Fibroblast of skin of right biceps (primary cell): ENCODE results near the gene SCP2.

Experiments
- DNase-seq: peaks from one replicate; pipeline ENCODE4 v3.0.0-alpha.2; 2013

The SCP2 gene

GRCh38 chr1:53046930-53047329 lies 119.9 kb downstream of the SCP2 start:
- peak; percentile 46 for DNase-seq

DNA sequence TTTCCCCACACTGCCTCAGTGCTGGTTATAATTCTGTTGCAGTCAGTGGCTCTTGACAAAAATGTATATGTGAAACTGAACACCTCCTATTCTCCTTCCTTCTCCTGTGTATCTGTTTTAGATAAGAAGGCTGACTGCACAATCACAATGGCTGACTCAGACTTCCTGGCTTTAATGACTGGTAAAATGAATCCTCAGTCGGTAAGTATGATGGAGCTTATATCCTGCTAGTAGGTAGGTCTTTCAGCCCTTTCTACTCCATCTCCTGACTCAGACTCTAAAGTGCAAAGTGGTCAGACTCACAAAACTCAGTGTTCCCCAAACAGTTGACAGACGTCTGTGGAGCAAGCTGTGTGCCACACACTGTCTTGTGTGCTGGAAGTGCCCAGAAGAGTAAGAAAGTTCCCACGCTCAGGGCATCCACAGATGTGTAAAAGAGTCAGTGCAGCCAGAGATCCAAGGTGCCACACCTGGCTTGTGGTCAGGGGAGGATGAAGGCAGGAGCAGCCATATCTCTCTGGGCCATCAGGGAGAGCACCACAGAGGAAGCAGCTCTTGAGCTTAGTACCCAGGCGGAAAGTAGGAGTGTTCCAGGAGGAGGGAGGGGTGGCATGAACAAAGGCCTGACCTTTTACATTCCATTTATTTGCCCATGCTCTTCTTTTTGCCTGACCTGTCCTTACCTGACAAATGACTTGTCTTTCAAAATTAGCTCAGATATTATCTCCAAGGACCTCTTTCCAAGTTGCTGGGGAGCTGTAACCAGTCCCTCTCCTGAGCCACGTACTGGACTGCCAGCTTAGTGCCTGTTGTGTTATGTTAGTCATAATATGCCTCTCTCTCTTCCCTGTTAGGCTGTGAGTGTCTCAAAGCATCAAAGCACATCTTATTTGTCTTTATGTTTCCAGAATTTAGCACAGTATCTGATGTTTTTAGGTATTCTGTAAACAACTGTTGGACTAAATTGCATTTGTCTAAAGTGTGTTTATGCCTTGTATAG lies 121.0 kb downstream of the SCP2 start:
- peak; percentile 85 for DNase-seq

DNA sequence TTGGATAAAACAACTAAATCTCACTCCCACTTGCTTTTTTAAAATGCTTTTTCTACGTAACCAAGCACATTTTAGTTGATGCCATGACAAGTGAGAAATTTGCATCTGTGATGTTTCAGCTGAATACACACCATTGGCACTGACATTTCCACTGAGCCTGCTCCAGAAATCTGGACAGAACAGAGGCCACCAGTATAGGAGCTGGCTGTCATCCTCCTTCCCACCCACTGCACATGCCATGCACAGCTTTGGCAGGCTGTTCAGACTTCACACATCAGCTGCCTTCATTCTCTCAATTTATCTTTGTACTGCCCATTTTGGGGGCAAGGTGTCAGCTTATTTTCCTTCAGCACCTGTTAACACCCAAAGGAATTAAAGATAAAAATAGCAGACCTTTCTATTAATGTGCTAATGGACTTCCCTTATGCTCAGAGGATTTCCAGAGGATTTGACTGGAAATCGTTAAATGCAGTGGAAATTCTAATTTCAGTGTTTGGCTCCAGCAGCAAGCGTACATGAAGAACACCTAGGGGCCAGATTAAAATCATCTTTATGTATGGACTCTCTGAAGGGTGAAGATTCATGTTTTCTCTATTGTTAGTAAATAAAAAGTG lies 122.0 kb downstream of the SCP2 start:
- DNase-seq: no peak

GRCh38 chr1:53049574-53049967 lies 122.5 kb downstream of the SCP2 start:
- no peak for DNase-seq

DNA sequence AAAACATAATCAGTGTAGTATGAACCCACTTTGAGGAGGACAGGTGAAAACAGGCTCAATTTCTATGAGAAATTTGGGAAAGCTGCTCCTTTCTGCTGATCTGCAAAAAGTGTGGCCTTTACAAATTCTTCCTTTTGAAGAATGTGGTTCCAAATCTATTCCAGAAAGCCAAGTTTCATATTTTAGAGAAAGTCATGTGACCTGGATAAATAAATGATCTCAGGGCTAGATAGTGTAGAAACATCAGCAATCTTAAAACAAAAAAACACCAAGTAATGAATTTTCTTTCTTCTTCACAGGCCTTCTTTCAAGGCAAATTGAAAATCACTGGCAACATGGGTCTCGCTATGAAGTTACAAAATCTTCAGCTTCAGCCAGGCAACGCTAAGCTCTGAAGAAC lies 123.2 kb downstream of the SCP2 start:
- no peak for DNase-seq

GRCh38 chr1:53051676-53052075 lies 124.6 kb downstream of the SCP2 start:
- DNase-seq: no peak

GRCh38 chr1:53057127-53057526 lies 130.1 kb downstream of the SCP2 start:
- DNase-seq: no peak

GRCh38 chr1:53060579-53060978 lies 133.5 kb downstream of the SCP2 start:
- peak; percentile 83 for DNase-seq

DNA sequence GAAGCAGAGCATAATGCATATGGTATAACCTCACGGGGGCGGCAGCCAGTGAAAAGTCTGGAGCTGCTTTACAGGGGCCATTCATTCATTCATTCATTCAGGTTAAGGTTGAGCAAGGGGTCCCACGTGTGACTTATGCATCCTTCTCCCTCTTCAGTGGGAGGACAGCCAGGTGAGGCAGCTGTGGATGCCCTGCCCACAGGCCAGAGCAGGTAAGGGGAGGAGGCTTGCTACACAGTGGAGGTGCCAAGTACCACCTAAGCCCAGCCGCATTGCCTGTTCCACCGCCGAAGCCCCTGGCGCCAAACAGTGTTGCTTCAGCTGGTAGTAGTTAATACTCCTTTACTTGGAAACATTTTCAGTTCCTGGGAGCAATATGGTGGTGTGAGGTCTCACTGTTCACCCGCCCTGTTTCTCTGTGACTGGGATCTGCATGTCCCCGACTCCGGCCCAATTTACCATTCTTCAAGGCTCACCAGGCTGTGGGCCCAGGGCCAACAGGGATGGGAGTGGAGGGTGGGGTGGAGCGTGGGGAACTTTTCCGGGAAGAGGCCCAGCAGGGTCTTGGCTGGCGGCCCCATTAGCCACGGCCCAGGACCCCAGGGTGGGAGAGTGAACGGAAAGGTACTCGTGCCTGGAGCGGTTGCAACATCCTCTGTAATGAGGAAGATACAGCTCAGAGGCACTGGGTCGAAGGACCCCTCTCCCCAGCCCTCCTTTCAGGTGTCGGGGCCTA lies 134.2 kb downstream of the SCP2 start:
- peak; percentile 28 for DNase-seq

GRCh38 chr1:53061859-53062707 lies 135.0 kb downstream of the SCP2 start, which contains the start of gene PODN:
PODN (plus strand) TSS chr1:53062213; CDS start chr1:53069856, 7,643 bp downstream.
- peak; percentile 29 for DNase-seq

DNA sequence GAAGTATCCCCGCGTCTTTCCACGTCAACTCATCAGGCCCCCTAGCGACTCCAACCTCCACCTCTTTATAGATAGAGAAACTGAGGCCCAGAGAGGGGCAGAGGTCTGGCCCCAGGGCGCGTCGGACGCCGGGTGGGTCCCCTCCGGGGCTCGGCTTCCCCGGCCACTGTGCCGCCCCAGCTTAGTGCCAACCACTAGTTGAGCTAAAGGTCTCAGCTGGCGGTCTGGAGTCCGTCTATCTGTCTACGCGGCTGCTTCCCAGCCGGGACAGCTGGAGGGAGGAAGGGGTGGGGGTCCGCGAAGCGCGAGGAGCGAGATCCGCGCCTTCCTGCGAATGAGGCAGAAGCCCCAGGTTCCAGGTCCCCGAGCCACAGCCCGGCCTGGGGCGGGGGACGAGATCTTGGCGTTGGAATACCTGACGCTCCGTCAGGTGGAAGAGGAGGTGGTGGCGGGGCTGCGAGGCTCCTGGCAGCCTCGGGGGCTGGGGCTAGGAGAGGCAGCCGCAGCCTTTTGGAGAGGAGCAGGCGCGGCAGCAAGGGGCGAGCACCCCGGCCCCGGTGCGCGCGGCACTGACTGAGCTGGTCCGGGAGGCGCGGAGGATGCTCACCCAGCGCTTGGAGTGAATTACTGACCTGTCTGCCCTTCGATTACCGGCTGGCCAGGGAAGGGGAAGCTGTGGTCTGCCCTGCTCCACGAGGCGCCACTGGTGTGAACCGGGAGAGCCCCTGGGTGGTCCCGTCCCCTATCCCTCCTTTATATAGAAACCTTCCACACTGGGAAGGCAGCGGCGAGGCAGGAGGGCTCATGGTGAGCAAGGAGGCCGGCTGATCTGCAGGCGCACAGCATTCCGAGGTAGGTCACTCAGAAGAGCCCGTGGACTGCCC lies 135.9 kb downstream of the SCP2 start:
- no peak for DNase-seq

DNA sequence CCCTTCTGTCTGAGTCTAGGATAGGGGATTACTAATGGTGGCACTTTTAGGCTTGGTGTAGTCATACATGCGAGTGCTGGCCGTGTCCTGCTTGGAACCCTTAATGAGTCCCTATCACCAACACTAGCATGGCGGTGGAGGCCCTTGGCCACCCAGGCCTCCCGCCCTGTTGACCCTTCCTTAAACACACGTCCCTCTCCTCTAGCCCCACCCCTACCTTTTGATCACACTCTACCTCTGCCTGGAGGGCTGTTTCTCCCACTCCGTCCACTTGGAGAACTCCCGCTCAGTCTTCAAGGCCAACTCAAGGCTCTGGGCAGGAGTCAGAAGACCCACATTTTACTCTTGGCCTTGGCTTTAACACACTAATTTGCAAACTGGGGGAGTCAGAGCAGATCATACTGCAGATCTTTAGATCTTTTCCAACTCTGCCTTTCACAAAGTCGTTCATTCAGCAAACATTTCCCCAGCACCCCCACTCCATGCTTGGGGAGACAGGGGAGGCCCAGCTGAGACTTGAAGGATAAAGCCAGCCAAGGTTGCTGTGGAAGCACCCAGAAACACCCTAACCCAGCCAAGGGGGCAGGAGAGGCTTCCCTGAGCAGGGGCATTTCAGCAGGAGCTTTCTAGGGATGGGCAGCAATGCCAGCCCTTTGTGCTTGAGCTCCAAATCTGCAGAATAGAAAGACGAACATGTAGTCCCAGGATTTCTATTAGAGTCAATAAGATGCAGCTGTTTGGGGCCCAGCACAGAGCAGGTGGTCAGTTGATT lies 136.9 kb downstream of the SCP2 start:
- no peak for DNase-seq

GRCh38 chr1:53065391-53065790 lies 138.3 kb downstream of the SCP2 start:
- no peak for DNase-seq

- no peak for DNase-seq
Measured at GRCh38 chr1:53066488-53066887, 139.4 kb downstream of the SCP2 start.

- no peak for DNase-seq
Measured at GRCh38 chr1:53066891-53067738, 140.0 kb downstream of the SCP2 start.

DNA sequence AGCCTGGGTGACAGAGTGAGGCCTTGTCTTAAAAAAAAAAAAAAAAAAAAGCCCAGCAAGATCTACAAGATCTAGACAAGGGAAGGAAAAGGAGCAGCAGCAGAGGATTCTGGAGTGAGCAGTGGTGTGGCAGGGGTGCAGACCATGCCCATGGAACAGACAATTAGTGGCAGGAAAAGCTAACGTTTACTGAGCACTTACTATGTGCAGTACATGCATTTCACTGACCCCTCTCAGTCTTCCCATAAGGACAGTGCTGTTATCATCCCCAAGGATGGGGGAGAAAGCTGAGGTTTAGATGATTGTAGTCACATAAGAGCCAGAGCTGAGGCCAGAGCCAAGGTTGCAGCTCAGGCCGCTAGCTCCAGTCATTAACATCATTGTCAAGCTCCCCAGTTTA lies 140.8 kb downstream of the SCP2 start:
- no peak for DNase-seq

DNA sequence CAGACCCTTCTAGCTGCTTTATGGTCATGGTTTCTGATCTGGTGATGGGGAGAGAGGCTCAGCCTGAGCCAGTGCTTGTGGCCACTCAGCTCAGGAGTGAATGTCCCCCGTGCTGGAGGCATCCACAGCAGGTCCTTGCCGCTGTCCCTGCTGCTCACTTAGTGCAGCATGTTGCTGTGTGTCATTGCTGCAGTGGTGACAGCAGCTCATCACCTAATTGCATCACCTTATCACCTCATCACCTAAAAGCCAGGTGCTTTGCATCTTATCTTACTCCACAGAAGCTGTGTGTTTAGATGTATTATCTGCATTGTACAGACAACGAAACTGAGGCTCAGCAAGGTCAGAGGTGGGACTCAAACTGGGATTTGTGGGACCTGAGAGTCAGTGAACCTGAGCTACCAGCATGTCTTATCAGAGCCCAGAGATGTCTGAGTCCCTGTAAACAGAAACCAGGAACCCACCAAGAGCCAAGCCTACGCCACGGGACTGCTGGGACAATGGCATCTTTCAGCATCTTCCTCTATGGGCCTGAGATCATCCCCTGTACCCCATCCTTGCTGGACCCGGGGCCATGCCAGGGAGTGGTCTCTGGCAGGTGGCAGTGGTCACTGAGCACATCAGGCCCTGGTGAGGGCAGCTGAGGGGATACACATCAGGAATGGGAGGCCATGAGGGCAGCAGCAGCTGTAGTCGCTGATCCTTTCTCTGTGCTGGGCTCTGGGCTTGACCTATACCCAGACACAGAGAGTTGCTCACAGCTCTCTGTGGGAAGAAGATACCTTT lies 141.4 kb downstream of the SCP2 start:
- no peak for DNase-seq

- no peak for DNase-seq
Measured at GRCh38 chr1:53069265-53069662, 142.2 kb downstream of the SCP2 start.
